ENCODE measurements around the gene ZNRF2. TPM values are rescaled to one million over a fixed set of nuclear protein-coding genes. Genes with fewer than 3 reads are reported as not detected.

ZNRF2 gene
- total RNA-seq, 2 donors from 2014 or later: 36.1 to 42.5 TPM

- intact Hi-C loops (cut with DNase I): no loop called here
- no peak for ATAC-seq
- TF ChIP-seq POLR2A (IDR thresholded peaks at IDR 0.05): no peak
- no peak for TF ChIP-seq CTCF (IDR thresholded peaks at IDR 0.05)
- Histone ChIP-seq H3K27me3 (no peaks in the 10 kb centered on the region), H3K36me3 (replicated peaks in 1 of 2; ENCODE audit: insufficient read depth in 1 of 2, low read depth in 2 of 2) (no peaks in the 10 kb centered on the region), H3K9me3 (no peaks in the 10 kb centered on the region), H3K4me3 (no peak overlapping the region), H3K27ac (no peak overlapping the region), H3K4me1 (no peaks in the 10 kb centered on the region)
- WGBS, 2 donors: 85 to 89% methylated on average over 3 of the region's 3 CpGs
- no peak for DNase-seq
Measured at GRCh38 chr7:30365621-30366020, 81.2 kb downstream of the ZNRF2 start.

GRCh38 chr7:30366606-30367005 lies 82.2 kb downstream of the ZNRF2 start:
- Histone ChIP-seq H3K27me3 (no peaks in the 10 kb centered on the region), H3K4me3 (no peak overlapping the region), H3K36me3 (replicated peaks in 1 of 2; ENCODE audit: insufficient read depth in 1 of 2, low read depth in 2 of 2) (no peaks in the 10 kb centered on the region), H3K4me1 (no peaks in the 10 kb centered on the region), H3K27ac (no peak overlapping the region), H3K9me3 (no peaks in the 10 kb centered on the region)
- no peak for DNase-seq
- no peak for ATAC-seq
- WGBS, 2 donors: 56 to 60% methylated on average over 2 of the region's 2 CpGs
- intact Hi-C loops (cut with DNase I): no loop called here
- TF ChIP-seq CTCF (IDR thresholded peaks at IDR 0.05): no peak
- no peak for TF ChIP-seq POLR2A (IDR thresholded peaks at IDR 0.05)

DNA sequence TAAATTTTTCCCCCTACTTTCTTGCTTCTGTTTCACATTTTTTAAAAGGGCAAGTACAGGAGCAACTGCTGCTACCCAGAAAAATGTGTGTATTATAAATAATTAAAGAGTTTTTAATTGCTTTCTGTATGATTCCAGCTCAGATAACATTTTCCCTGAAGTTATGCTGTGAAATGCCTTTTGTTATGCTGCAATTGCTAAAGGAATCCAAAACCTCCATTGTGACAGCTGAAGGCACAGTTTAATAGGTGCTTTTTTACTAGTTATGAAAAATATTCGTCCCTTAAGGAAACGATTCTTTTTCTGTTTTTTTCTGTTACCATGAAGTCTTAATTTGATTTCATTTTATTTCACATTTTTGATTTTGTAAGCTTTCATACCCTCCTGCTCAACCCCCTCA lies 83.2 kb downstream of the ZNRF2 start:
- no peaks in the 10 kb centered on the region for H3K27me3 ChIP-seq
- H3K9me3 ChIP-seq: no peaks in the 10 kb centered on the region
- WGBS, 2 donors: 66 to 69% methylated on average over 2 of the region's 2 CpGs
- no peak overlapping the region for H3K27ac ChIP-seq
- no peak overlapping the region for H3K4me3 ChIP-seq
- peaks cover 0 to 4% of the 10 kb centered on the region in 2 donors for H3K36me3 ChIP-seq (replicated peaks in 1 of 2; ENCODE audit: insufficient read depth in 1 of 2, low read depth in 2 of 2)
- ATAC-seq (no peak), DNase-seq (no peak)
- H3K4me1 ChIP-seq: no peaks in the 10 kb centered on the region
- no peak for TF ChIP-seq POLR2A (IDR thresholded peaks at IDR 0.05)
- no peak for TF ChIP-seq CTCF (IDR thresholded peaks at IDR 0.05)
- intact Hi-C loops (cut with DNase I): no loop called here

DNA sequence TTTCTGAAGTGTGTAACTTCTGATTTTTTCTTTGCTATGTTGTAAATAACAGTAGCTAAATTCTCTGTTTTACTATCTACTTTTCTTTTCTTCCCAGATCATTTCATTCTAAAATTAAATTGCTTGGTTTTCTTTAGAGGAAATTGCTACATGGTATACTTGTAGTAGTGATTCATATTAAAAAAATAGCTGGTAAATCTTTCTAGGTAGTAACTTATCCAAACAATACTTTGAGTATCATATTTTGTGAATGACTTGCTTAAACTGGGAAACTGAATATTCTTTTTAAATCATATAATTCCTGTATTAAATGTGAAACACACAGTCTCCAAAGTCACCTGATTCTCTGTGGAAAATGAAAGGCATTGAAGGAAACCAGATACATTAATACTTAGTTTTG lies 85.5 kb downstream of the ZNRF2 start:
- Histone ChIP-seq H3K27me3 (no peaks in the 10 kb centered on the region), H3K4me3 (no peak overlapping the region), H3K27ac (no peak overlapping the region), H3K9me3 (no peaks in the 10 kb centered on the region), H3K4me1 (no peaks in the 10 kb centered on the region), H3K36me3 (replicated peaks in 1 of 2; ENCODE audit: insufficient read depth in 1 of 2, low read depth in 2 of 2) (peaks cover 0 to 4% of the 10 kb centered on the region in 2 donors)
- ATAC-seq (no peak), DNase-seq (no peak)
- intact Hi-C loops (cut with DNase I): no loop called here
- no peak for TF ChIP-seq POLR2A (IDR thresholded peaks at IDR 0.05)
- no peak for TF ChIP-seq CTCF (IDR thresholded peaks at IDR 0.05)

DNA sequence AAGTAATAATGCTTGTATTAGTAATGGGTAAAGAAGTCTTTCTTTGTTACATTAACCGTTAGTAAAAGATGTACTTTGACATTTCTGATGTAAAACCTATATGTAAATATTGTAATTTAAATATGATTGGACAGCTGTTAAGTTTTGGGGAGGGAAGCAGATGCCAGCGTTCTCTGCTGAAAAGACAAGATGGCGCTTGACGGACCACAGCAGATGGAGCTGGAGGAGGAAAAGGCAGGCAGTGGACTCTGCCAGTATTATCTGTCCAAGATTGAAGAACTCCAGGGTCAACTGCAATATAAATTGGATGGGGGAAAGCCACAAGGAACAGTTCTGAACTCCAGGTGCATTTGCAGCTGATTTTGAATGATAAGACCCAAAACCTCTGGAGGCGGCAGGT lies 86.9 kb downstream of the ZNRF2 start:
- no peaks in the 10 kb centered on the region for H3K9me3 ChIP-seq
- intact Hi-C loops (cut with DNase I): no loop called here
- DNase-seq (no peak), ATAC-seq (no peak)
- no peaks in the 10 kb centered on the region for H3K4me1 ChIP-seq
- no peaks in the 10 kb centered on the region for H3K27me3 ChIP-seq
- H3K36me3 ChIP-seq (replicated peaks in 1 of 2; ENCODE audit: insufficient read depth in 1 of 2, low read depth in 2 of 2): peaks cover 0 to 4% of the 10 kb centered on the region in 2 donors
- 94 to 97% methylated on average over 5 of the region's 5 CpGs for WGBS, 2 donors
- no peak for TF ChIP-seq POLR2A (IDR thresholded peaks at IDR 0.05)
- TF ChIP-seq CTCF (IDR thresholded peaks at IDR 0.05): no peak
- no peak overlapping the region for H3K4me3 ChIP-seq
- H3K27ac ChIP-seq: no peak overlapping the region

Measured in body of pancreas (tissue), 4 donors.